RWPE1 (cell line): ENCODE data around the gene KIF23.
A peak's percentile ranks its signal among the peaks of the same experiment; 100 is the strongest.

Experiments used
- CTCF ChIA-PET: fragments of 350-600 bp; sonication (Branson Sonifier 250); formaldehyde crosslinking; extraction: SDS; loops from one replicate; lab custom pipeline; 2021; lab: Yijun Ruan, JAX
- POLR2A ChIA-PET: fragments of 400-600 bp; formaldehyde crosslinking; extraction: SDS; loops from one replicate; lab custom pipeline; 2020; ENCODE audit warnings: antibody characterized with exemption; ENCODE audit not compliant: low non-redundant PET; lab: Yijun Ruan, JAX
- DNase-seq: peaks from one replicate; pipeline ENCODE4 v3.0.0; 2012; ENCODE audit warnings: low spot score
- H3K27ac ChIP-seq: fragments of 450-650 bp; 2 replicates; pipeline ENCODE4 v1.5.1; 2017
- TF ChIP-seq, protein P1 (sequence below): fragments of 450-650 bp; conservative IDR thresholded peaks from 2 replicates; pipeline ENCODE4 v1.5.1; 2017; ENCODE audit warnings: low read depth, mild to moderate bottlenecking

KIF23 gene

DNA sequence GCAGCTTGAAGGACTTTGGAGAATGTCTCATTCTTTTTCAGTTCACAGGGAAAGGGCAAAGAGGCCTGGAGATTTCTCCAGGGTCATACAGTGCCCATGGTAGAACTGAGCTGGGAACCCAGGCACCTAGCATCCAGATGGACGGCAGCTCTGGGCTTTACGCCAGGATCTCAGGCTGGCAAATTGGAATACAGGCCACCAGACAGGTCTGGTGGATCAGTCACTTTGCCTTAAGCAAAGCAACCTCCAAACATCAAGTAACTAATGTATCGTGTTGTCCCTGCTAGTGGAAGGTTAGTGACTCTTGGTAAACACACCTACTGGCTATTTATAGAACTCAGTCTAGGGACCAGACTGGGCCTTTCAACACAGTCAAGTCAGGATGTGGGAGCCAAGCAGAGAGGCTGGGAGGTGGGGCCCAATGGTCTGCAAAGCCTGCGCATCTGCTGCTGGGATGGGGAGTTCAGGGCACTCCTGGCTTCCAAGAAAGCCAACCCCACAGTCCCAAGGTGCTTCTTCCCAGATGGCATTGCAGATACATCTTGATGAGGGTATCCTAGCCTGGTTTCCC, 68.6 kb downstream of the KIF23 start:
- CTCF ChIA-PET, result interaction anchor here (0.9 kb wide), 1 partner anchor 465 kb away, joined by 3 read pairs; no protein-coding TSS in a partner anchor
- POLR2A ChIA-PET, result interaction anchor here (0.6 to 0.7 kb wide), 2 partner anchors 24 to 897 kb away, joined by 3 read pairs; no protein-coding TSS in a partner anchor
- TF ChIP-seq, protein P1, sequence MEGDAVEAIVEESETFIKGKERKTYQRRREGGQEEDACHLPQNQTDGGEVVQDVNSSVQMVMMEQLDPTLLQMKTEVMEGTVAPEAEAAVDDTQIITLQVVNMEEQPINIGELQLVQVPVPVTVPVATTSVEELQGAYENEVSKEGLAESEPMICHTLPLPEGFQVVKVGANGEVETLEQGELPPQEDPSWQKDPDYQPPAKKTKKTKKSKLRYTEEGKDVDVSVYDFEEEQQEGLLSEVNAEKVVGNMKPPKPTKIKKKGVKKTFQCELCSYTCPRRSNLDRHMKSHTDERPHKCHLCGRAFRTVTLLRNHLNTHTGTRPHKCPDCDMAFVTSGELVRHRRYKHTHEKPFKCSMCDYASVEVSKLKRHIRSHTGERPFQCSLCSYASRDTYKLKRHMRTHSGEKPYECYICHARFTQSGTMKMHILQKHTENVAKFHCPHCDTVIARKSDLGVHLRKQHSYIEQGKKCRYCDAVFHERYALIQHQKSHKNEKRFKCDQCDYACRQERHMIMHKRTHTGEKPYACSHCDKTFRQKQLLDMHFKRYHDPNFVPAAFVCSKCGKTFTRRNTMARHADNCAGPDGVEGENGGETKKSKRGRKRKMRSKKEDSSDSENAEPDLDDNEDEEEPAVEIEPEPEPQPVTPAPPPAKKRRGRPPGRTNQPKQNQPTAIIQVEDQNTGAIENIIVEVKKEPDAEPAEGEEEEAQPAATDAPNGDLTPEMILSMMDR, result no peak
- H3K27ac ChIP-seq, result no peak overlapping the region
- DNase-seq, result no peak

DNA sequence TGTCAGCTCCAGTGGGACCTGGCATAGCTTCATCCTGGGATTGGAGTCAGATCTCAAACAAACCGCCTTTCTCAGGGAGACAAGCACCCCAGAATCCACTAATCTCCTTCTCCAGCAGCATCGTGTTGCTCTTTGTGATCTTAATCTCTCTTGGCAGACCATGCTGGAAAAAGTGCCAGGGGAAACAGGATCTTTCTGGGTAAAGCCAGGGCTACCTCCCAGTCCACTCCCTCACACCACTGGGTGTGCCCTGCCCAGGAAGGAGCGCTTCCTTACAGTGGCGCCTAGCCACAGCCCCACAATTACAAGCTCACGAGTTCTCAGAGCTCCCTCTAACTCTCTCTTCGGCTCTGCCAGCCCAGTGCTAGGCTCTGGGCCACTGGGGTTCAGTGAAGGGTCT, 70.7 kb downstream of the KIF23 start:
- ChIA-PET POLR2A (no interaction called here), CTCF (interaction anchor here (0.5 kb wide), 1 partner anchor 593 kb away, joined by 3 read pairs; no protein-coding TSS in a partner anchor)
- peak; percentile 41 for DNase-seq
- TF ChIP-seq, protein P1, result no peak
- peak overlapping the region; percentile 66 for H3K27ac ChIP-seq

DNA sequence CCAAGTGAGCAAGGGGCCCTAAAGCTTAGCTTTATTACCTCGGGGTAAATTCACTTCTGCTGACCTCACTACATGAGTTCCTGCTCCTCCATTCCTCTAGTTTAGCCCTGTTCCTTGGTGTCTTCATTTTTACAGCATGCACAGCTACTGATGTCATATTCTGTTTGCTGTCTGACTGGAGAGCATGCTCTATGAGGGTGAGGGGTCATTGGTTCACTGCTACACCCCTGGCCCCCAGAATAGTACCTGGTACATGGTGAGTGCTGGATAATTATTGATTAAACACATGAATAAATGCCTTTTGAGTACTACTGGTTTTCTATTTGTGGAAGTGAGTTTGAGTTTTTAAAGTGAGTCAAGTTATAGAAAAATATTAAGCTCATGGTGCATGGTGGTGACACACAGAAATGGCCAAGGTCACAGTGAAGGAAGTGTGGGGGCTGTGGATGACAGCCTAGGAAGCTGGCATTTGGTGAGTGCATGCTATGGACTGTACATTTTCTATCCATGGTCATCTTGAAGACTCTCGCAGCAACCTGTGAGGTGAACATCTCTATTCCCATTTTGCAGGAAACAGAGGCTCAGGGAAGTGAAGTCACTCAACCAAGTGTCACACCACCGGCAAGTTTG, 72.4 kb downstream of the KIF23 start:
- H3K27ac ChIP-seq, result no peak overlapping the region
- CTCF ChIA-PET, result no interaction called here
- POLR2A ChIA-PET, result no interaction called here
- DNase-seq, result no peak
- TF ChIP-seq, protein P1, result no peak

DNA sequence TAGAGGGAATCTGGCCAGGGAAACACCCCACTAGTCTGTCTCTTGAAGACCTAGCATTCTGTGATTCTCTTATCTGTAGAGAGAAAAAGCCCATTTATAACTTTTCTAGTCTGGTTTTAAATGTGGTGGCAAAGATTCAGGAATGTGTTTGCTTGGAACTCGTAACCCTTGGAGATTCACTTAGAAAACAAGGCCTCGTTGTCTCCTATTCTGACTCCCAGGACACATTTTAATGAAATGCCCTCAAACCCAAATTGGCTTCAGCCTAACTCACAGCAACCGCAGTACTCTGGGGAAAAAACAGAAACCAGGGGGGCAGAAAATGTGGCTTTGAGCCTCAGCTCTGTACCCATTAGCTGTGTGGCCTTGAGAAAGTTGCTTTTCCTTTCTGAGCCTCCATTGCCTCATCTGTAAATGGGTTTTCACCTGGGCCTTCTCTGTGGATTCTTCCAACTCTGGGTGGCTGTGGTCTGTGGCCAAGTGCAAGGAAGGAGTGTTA, 75.0 kb downstream of the KIF23 start:
- H3K27ac ChIP-seq, result no peak overlapping the region
- TF ChIP-seq, protein P1, result no peak
- ChIA-PET CTCF (no interaction called here), POLR2A (no interaction called here)
- DNase-seq, result no peak

DNA sequence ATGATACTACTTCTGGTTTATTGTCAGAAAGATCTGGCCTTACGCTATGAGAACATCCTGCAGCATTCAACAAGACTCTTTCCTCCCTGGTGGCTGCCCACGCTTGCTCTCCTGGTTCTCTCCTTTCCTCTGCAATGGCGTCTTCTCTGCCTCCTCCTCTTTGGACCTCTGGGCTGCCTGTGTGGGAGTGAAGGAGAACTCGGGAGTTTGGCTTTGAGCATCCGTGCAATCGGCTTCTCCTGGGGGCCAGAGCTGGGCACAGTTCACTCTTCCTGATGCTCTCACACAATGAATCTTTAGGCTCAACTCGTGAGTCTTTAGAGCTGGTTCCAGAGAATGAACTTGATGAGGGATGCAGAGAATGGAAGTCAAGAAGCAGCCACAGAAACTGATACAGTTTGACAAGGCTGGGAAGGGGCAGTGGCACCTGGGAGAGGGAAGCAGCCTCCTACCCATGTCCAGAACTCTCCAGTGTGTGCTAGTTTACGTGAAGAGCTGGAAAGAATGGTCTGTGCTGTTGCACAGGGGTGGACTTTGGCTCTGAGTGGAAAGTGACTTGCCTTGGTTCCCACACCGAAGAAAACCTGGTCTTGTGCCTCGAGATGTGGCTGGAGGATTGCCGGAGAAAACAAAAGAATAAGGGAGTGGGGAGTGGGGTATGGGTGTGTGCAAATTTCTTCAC, 76.3 kb downstream of the KIF23 start:
- POLR2A ChIA-PET, result no interaction called here

DNA sequence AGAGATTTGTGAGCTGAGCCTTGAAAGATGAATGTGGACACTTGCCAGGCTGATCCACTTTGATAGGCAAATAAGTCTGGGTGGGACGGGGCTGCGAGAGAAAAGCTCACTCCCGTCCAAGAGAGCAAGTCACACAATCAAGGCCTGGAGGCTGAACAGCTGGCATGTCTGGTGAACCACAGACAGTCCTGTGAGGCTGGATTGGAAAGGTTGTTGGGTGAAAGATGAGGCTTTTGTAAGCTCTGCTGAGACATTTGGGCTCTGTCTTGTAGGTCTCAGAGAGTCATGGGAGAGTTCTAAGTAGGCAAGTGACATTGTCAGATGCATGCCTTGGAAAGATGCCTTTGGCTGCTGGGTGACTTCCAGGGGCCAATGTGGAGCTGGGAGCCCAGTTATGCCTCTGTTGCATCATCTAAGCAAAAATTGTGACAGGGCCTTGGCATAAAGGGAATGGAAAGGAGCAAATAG, 76.9 kb downstream of the KIF23 start:
- TF ChIP-seq, protein P1, result no peak
- no peak for DNase-seq
- CTCF ChIA-PET, result no interaction called here
- POLR2A ChIA-PET, result no interaction called here
- H3K27ac ChIP-seq, result peak overlapping the region; percentile 32

More for the DNA sequence above, 76.3 kb downstream of the KIF23 start:
- peak overlapping the region; percentile 32 for H3K27ac ChIP-seq
- no peak for DNase-seq
- CTCF ChIA-PET, result no interaction called here
- TF ChIP-seq, protein P1, result no peak
